ENCODE results near the gene SLC16A10.
"Not testable (repeated sequence)": the region's sequence is repeated elsewhere in the genome, so short reads cannot be mapped to it uniquely, and the experiment has no call there.

The SLC16A10 gene

GRCh38 chr6:111080698-111081097 lies 6.6 kb upstream of the SLC16A10 start:
- in situ Hi-C loops (cut with HindIII; ENCODE audit: low sequenced_read_pairs): no loop called here

GRCh38 chr6:111086685-111087084 lies 618 bp upstream of the SLC16A10 start:
- in situ Hi-C loops (cut with HindIII; ENCODE audit: low sequenced_read_pairs): no loop called here

DNA sequence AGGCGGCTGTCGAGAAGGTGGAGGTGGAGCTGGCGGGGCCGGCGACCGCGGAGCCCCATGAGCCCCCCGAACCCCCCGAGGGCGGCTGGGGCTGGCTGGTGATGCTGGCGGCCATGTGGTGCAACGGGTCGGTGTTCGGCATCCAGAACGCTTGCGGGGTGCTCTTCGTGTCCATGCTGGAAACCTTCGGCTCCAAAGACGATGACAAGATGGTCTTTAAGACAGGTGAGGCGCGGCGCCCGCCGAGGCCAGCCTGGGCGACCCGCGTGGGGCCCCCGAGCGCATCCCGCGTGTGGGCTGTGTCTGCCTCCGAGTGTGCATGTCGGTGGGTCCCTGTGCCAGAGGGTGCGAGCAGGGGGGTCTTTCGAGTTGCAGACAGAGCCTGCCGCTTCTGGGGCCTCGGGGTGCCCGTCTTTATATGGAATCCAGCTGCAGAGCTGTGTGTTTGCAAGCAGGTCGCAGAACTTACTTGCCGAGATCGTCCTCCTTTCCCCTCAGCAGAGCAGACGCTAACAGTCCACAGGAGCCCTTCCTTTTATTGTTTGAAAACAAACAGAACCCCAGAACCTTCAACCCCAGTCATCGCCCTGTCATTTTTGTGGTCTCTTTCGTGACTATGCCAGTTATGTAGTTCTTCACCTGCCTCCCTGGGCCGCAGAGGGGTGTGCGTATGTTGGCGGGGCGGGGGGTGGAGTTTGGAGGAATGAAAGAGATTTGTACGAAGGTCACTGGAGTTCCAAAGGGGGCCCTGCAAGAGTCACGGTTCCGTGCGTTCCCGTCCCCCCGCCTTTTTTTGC lies 766 bp downstream of the SLC16A10 start:
- in situ Hi-C loops (cut with HindIII; ENCODE audit: low sequenced_read_pairs): no loop called here

- in situ Hi-C loops (cut with HindIII; ENCODE audit: low sequenced_read_pairs): no loop called here
Observed at GRCh38 chr6:111088668-111089003, 1.3 kb downstream of the SLC16A10 start.

DNA sequence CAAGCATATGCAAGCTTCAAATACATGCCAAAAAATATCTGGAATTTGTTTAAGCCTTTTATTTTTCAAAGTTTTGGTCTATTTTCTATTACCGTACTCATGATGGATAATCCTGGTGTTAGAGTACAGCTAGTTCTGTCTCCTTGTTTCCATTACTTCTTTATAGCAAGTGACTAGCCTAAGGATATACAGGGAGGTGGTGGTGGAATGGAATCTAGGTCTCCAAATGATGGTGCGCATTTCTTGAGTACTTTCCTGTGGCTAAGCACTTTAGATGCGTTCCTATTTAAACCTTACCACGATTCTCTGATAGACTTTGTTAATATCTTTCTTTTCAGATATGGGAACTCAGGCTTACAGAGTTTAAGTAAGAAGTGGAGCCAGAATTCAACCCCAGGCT lies 3.5 kb downstream of the SLC16A10 start:
- in situ Hi-C loops (cut with HindIII; ENCODE audit: low sequenced_read_pairs): no loop called here

- in situ Hi-C loops (cut with HindIII; ENCODE audit: low sequenced_read_pairs): no loop called here
Observed at GRCh38 chr6:111091987-111092386, 4.7 kb downstream of the SLC16A10 start.

DNA sequence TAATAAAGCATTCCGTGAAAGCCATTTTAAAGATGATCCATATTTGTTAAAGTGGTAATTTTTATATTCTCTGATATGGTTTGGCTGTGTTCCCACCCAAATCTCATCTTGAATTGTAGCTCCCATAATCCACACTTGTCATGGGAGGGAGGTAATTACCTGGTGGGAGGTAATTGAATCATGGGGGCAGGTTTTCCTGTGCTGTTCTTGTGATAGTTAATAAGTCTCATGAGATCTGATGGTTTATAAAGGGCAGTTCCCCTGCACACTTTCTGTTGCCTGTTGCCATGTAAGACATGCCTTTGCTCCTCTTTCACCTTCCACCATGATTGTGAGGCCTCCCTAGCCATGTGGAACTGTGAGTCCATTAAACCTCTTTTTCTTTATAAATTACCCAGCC lies 8.2 kb downstream of the SLC16A10 start:
- in situ Hi-C loops (cut with HindIII; ENCODE audit: low sequenced_read_pairs): not testable (repeated sequence)

GRCh38 chr6:111096246-111096645 lies 8.9 kb downstream of the SLC16A10 start:
- in situ Hi-C loops (cut with HindIII; ENCODE audit: low sequenced_read_pairs): no loop called here

GRCh38 chr6:111098597-111098996 lies 11.3 kb downstream of the SLC16A10 start:
- in situ Hi-C loops (cut with HindIII; ENCODE audit: low sequenced_read_pairs): no loop called here

- in situ Hi-C loops (cut with HindIII; ENCODE audit: low sequenced_read_pairs): no loop called here
Observed at GRCh38 chr6:111101987-111102386, 14.7 kb downstream of the SLC16A10 start.

DNA sequence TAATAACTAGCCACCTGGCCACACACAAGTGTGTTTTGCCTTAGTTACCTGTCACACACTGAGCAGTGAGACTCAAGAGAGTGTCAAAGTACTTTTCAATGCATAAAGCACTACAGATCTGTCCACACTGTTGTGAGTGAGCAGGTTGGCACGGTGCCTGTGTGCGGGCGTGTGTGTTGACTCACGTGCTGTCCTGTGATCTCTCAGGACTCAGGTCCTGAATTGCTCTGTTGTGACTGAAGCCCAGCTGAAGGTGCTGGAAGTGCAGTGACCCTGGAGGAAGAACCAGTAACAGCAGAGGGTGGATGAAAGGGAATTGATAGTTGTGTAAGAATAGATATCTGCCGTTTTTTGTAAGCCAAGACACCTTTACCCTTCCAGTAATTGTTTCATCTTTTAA lies 18.3 kb downstream of the SLC16A10 start:
- in situ Hi-C loops (cut with HindIII; ENCODE audit: low sequenced_read_pairs): no loop called here

GRCh38 chr6:111107589-111107988 lies 20.3 kb downstream of the SLC16A10 start:
- in situ Hi-C loops (cut with HindIII; ENCODE audit: low sequenced_read_pairs): no loop called here

DNA sequence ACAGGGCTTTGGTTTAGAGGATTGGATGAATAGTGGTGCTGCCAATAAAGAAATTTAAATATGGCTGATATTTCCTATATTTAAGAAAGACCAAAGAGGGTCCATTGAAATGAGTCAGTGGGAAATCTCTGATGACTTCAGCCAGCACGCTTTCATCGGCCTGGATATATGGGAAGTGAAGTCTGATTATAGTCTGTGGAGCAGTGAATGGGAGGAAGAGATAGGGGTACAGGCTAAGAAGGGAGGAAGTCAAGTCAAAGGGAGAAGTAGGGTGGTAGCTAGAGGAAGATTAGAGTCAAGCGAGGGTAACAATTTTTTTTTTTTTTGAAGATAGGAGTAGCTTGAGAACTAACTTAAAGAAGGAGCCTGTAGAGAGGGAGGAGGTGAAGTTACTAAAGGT lies 22.7 kb downstream of the SLC16A10 start:
- in situ Hi-C loops (cut with HindIII; ENCODE audit: low sequenced_read_pairs): no loop called here

GRCh38 chr6:111113336-111114086 lies 26.2 kb downstream of the SLC16A10 start:
- in situ Hi-C loops (cut with HindIII; ENCODE audit: low sequenced_read_pairs): no loop called here

- in situ Hi-C loops (cut with HindIII; ENCODE audit: low sequenced_read_pairs): no loop called here
Observed at GRCh38 chr6:111114087-111114443, 26.8 kb downstream of the SLC16A10 start.

DNA sequence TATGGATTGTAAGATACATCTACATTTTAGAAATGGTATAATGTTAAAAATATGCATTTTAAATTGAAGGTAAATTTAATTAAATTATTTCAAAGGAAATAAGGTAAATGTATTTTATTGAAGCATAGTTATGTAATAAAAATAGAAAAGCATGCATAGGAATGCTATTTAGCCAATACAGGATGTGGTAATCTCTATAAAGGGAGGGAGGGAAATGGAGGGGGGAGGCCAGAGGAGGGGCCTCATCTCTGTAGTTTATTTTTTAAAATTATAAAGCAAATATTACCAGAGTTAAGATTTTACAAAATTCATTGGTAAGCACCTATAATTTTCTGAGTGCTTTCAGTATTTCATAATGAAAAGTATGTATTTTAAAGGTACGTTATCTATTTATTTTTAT lies 27.2 kb downstream of the SLC16A10 start:
- in situ Hi-C loops (cut with HindIII; ENCODE audit: low sequenced_read_pairs): no loop called here

DNA sequence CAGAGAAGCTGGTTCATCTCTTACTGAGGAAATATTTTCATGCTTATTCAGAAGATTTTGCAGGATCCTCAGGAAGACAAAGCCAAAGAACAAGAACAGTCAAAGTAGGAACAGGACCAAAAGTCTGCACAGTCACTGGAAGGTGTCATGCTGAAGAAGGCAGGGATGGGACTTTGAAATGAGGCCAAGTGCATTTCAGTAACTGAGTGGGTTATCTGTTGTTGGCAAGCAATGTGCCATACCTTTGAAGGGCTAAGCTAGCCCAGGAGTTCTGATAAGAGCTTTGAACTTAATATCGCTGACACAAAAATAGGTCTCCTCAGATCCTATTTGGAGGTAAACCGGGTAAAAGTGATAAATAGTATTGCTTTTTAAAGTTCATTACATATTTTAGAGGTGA lies 31.5 kb downstream of the SLC16A10 start:
- in situ Hi-C loops (cut with HindIII; ENCODE audit: low sequenced_read_pairs): no loop called here

GRCh38 chr6:111119571-111120329 lies 32.4 kb downstream of the SLC16A10 start:
- in situ Hi-C loops (cut with HindIII; ENCODE audit: low sequenced_read_pairs): no loop called here

- in situ Hi-C loops (cut with HindIII; ENCODE audit: low sequenced_read_pairs): no loop called here
Observed at GRCh38 chr6:111121789-111122350, 34.6 kb downstream of the SLC16A10 start.

DNA sequence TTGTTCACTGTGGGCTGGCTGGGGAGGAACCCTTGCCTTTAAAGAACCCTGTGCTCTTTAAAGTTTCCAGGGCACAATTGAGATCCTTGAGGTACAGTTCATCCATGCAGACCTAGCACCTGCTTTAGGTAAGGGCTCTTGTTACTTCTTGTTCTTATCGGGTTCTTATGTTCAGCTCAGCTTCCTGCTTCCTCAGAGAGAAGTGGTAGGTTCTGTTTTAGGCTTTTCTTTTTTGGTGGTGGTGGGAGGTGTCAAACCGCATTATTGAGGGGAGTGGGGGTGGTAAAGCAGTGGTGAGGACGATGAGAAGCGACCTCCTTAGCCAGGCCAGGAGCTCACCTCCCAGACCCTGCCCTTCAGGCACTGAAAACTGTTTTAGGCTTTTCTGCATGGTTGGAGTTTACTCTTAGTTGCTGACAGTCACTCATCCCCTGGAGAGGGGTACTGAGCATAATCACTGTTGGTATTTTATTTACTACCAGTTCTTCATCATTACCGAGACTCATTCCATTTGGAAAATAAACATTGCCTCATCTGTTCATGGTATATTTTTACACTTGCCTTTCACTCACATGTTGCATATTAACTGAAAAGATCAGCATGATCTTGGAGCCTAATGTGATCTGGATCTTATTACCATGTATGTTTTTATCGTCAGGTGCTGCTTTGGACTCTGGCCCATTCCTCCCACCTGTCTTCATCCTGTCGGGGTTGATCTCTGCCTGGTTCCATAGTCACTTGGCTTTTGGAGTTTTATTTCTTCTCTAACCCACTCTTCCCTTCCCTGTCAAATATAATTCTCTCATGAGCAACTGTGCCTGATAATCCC lies 35.4 kb downstream of the SLC16A10 start:
- in situ Hi-C loops (cut with HindIII; ENCODE audit: low sequenced_read_pairs): no loop called here

DNA sequence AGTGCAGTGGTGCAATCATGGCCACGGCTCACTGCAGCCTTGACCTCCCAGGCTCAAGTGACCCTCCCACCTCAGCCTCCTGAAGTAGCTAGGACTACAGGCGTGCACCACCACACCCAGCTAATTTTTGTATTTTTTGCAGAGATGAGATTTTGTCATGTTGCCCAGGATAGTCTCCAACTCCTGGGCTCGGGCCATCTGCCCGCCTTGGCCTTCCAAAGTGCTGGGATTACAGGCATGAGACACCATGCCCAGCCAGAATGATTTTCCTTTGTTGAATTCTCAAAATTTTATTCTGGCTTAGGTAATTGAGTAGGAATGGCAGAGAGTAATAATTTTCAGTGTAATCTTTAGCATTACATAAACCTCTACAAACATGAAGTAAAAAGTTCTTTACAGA lies 37.1 kb downstream of the SLC16A10 start:
- in situ Hi-C loops (cut with HindIII; ENCODE audit: low sequenced_read_pairs): no loop called here
